ENCODE data around the gene GSK3A.

GSK3A gene

DNA sequence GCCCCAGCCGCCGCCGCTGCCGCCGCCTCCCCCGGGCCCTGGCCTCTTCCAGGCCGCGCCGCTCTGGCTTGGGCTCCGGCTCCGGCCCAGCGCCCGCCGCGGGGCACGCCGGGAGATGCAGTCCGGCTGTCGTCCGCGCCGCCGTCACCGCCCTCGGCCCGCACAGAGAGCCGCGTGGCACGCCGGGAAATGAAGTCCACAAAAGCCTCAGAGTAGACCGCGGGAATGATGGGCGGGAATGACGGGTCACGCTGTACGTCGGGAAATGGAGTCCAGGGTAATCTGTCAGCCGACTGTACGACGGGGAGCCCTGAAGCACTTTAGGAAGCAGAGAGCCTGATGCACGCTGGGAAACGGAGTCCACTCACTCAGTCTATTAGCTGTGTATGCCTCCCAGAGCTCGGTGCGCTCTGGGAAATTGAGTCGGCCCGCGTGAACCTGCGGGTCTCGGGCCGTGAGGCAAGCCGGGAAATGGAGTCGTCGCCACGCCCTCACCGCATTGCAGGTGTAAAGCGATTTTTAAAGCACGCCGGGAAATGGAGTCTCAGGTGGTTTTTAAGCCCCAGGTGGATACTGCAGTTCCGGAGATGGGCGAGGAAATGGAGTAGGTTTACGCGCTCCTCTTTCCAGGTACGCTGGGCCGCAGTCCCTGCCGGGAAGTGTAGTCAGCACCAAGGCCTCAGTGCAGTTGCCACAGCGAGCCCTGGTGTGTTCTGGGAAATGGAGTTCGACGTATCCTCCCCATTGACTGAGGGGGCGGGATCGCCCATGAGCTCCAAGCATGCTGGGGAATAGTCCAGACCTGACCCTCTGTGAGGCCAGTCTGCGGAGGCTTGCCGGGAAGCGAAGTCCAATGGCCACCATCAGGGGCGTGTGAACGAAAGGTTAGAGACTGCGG is at the start of gene GSK3A:
TSS of gene GSK3A (minus strand) at position 91 of the 898 bp plus-strand sequence. CDS start 137 bp downstream, outside the sequence.
- peak; percentile 99 for DNase-seq

DNA sequence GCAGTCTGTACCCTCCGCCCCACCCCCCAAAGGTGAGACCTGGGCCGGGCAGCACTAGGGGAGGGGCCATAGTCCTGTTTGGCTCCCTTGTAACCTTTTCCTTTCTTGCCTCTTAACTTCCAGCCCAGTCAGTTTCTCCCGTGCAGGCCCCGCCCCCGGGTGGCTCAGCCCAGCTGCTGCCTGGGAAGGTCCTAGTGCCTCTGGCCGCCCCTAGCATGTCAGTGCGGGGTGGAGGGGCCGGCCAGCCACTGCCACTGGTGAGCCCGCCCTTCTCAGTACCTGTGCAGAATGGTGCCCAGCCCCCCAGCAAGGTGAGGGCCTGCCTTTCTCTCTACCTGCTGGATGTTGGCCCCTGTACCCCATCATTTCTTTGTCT is 49.0 kb upstream of the GSK3A start:
- no peak for DNase-seq

- no peak for DNase-seq
Observed at GRCh38 chr19:42290523-42291434, 48.4 kb upstream of the GSK3A start.

DNA sequence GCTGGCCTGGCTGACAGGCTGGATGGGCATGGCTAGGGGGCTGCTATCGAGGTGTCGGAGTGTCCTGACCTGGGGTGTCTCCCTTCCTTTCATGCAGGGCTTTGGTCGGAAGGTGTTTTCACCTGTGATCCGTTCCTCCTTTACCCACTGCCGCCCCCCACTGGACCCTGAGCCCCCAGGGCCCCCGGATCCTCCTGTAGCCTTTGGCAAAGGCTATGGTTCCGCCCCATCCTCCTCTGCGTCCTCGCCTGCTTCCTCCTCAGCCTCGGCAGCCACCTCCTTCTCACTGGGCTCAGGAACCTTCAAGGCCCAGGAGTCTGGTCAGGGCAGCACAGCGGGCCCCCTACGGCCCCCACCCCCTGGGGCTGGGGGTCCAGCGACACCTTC is 47.7 kb upstream of the GSK3A start:
- DNase-seq: no peak

DNA sequence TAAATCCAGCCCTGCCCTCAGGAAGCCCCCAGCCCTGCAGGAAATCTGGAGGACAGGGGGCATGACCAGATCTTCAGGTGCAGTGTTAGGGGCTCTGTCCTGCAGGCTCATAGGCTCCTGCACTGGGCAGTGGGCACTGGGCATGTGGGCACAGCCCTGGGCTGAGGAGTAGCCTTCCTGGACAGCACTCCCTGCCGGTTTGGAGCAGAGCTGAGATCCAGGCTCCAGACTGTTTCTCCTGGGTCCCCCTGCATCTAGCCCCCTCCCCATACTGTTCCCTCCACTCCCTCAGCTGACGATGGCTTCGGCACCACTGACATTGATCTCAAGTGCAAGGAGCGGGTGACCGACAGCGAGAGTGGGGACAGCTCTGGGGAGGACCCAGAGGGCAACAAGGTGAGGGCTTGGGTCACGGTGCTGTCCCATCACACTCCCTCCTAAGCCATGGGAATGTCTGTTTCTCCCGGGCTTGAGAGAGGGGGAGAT is 47.2 kb upstream of the GSK3A start:
- DNase-seq: no peak

DNA sequence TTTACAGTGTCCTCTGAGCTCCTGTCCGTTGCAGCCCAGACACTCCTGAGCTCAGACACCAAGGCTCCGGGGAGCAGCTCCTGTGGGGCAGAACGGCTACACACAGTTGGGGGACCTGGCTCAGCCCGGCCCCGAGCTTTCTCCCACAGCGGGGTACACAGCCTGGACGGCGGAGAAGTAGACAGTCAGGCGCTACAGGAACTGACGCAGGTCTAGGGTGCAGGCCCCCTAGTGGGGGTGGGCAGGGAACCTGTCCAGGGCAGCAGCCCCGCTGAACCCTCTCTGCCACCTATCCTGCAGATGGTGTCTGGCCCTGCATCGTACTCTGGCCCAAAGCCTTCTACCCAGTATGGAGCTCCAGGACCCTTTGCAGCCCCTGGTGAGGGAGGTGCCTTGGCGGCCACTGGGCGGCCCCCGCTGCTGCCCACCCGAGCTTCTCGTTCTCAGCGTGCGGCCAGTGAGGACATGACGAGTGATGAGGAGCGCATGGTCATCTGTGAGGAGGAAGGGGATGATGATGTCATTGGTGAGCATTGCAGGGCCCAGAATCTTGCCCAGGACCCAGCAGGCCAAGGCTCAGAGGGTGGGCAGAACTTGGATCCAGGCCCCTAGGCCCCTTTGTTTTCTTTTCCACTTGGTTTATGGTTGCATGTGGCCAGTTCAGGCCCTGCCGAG is 46.6 kb upstream of the GSK3A start:
- DNase-seq: no peak

GRCh38 chr19:42288387-42288786 is 46.0 kb upstream of the GSK3A start:
- DNase-seq: no peak

DNA sequence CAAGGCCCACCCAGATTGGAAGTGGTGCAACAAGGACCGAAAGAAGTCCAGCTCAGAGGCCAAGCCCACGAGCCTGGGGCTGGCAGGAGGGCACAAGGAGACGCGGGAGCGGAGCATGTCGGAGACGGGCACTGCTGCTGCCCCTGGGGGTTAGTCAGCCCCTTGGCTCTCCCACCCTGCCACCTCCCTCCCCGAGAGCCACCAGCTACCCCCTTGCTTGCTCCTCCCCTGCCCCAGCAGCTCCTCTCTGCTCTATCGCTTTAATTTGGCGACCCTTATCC is 45.4 kb upstream of the GSK3A start:
- DNase-seq: no peak

DNA sequence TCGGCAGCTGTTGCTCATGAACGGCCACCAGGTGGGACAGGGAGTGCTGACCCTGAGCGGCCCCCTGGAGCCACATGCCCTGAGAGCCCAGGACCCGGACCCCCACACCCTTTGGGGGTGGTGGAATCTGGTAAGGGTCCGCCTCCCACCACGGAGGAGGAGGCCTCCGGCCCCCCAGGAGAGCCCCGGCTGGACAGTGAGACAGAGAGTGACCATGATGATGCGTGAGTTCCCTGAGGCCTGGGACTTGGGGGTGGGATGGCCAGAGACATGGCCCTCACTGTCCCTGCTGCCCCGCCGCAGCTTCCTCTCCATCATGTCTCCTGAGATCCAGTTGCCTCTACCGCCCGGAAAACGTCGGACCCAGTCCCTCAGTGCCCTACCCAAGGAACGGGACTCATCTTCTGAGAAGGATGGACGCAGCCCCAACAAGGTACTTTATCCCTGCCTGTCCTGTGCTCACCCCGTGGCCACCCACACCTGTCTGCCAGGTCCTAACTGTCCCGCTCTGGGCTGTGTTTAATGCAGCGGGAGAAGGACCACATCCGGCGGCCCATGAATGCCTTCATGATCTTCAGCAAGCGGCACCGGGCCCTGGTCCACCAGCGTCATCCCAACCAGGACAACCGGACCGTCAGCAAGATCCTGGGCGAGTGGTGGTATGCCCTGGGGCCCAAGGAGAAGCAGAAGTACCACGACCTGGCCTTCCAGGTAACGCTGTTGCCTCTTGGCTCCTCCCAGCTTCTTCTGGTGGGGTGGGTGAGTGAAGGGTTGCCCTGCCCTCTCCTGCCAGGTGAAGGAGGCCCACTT is 44.8 kb upstream of the GSK3A start:
- no peak for DNase-seq

DNA sequence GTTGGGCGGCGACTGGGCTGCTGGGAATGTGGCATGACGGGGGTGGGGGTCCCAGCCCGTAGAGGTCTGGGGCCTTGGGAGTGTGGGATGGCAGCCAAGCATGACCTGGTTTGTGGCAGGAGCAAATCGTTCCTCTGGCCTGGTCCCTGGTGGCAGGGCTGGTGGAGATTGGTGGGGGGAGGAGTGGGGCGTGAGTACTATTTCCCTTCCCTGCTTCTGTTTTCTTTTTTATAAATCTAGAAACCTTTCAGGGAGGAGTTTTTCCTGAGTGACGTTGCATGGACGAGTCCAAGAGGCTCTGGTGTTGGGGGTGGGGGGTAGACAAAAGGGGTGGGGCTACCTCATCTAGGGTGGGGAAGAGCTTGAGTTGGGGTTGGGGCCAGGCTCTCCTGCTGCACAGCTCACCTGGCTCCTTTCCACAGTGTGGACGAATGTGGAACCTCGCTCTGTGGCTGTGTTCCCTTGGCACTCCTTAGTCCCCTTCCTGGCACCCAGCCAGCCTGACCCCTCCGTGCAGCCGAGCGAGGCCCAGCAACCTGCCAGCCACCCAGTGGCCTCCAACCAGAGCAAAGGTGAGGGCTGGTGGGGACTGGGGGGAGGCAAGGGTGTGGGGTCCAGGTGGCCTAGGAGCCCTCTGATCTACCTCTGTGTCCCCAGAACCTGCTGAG is 44.1 kb upstream of the GSK3A start:
- no peak for DNase-seq

GRCh38 chr19:42285988-42286348 is 43.6 kb upstream of the GSK3A start:
- DNase-seq: no peak

DNA sequence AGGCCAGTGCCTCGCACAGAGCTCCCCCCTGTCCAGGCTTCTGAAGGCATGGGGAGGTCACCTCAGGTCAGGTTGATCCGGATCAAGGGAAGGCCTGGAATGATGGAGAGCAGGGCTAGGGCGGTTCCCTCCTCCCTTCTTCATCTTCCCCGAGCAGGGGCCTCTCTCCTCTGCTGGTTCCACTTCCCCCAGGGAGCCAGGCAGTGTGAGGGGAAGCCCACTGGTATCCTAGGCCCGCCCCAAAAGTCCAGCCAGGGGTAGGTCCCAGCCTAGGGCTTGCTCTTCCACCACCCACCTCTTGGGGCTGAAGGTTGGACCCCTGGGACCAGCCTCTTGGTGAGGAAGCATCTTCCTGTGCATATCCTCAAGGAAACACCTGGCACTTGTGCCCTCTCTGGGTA is 43.1 kb upstream of the GSK3A start:
- DNase-seq: no peak

DNA sequence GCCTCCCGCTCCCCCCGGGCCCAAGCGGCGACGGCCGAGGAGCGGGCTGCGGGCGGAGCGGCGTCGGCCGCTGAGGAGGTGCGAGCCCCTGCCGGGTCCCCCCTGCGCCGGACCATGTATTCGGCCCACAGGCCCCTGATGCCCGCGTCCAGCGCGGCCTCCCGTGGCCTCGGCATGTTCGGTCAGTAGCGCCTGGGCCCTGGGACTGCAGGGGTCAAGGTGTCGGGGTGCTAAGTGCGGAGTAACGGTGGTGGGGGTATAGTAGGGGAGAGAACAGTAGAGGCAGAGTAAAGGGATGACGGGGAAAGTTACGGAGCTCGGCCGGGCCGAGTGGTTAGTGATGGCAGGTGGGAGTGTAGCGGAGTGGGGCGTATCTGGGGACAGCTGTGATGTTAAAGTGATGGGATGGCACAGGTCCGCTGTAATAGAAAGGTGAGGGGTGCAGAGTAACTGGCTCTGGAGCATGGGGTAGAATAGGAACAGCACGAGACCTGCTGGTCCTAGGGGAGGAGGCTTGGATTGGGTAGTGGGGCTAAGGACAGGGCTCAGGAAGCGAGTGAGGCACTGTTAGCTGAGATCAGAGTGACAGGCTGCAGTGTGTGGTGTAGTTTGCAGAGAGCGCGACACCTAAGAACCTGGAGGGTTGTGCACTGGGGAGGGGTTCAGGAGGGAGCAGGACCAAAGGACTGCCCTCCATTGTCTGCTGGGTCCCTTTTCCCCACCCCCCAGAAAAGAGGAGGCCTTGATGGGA is 42.4 kb upstream of the GSK3A start:
- DNase-seq: no peak

- DNase-seq: peak; percentile 85
Observed at GRCh38 chr19:42284066-42284501, 41.7 kb upstream of the GSK3A start.

DNA sequence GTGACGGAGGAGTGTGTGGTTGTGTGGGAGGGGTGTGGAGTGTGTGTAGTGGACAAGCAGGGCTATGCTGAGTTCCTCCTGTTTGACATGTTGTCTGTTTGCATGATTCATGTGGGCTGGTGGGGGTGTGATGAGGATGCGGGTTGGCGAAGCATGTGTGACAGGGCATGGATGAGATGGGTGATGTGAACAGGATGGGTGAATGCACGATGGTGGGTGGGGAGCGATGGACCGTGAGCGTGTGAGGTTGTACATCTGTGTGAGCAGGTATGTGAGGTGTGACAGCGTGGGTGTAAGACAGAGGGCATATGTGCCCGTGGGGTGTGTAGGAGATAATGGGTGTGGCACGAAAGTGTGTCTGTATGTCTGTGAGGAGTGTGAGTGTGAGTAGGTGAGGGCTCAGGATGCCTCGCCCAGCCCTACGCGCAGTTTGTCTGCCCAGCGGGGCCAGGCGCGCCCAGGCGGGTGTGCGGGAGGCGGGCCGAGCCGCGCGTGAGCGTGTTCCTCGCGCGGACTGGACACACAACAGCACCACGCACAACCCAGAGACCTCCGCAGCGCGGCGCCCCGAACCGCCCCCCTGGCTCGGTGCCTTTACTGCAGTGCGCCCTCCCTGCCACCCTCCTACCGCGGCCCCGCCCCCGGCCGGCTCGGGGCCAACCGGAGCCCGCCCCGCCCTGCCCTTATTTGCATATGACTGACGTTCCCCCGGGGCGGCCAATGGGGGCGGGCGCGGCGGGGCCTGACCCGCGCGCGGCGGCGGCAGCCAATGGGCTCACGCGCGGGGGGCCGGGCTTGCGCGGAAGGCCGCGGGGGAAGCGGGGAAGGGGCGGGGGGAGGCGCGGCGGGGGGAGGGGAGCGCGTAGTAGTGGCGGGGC is 41.0 kb upstream of the GSK3A start:
- DNase-seq: peak; percentile 93

DNA sequence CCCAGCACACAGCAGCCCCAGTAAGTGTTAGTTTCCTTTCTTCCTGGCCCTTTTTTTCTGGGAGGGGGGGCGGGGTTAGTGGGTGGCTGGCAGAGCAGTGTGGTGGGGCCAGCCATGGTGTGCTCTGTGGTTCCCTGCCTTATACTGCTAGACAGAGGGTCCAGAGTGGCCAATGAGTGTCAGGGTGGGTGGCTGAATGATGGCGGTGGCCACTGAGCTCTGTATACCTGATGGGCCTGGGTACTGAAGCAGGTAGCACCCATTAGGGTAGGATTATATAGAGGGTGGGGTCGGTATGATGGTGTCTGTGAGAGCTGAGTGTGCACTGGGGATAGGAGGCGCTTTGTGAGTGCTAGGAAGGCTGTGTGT is 40.4 kb upstream of the GSK3A start:
- DNase-seq: no peak

GRCh38 chr19:42281827-42282762 is 39.7 kb upstream of the GSK3A start:
- DNase-seq: peak; percentile 17

- peak; percentile 27 for DNase-seq
Observed at GRCh38 chr19:42281146-42281826, 38.9 kb upstream of the GSK3A start.

DNA sequence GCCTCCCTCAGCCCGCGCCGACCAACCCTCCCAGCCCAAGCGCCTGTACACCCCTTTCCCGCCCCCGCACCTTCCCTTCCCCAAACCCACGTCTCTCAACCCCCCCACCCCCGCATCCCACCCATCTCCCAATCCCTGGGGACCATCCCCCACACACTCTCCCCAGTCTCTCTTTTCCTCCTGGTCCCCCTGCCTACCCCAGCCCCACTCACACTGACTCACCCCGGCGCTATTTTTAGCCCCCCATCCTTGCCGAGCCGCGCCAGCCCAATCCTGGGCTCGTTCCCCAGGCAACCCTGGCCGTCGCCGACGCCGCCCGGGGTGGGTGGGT is 38.4 kb upstream of the GSK3A start:
- DNase-seq: peak; percentile 38
